Measurements from ENCODE around the gene SLC28A1.

The SLC28A1 gene

DNA sequence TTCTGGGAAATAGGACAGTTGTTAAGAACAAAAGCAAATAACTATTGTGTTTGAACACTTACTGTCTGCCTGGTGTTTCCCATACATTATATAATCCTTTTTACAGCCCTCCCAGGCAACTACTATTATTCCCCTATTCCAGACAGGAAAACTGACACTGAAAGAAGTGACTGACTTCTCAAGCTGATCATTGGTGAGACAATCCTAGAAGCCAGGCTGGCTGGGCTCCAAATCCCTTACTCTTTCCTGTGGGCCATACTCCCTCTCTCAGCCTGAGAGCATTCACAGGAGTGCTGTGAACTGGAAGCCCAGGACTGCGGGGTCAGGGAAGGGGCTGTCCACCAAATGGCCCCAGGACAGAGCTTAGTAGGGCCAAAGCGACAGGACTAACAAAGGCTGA is 58.0 kb downstream of the SLC28A1 start:
- no peak overlapping the region for H3K27ac ChIP-seq
- no peaks in the 10 kb centered on the region for H3K27me3 ChIP-seq (ENCODE audit: insufficient read depth, low read depth, severe bottlenecking)
- H3K36me3 ChIP-seq = no peaks in the 10 kb centered on the region
- no peak overlapping the region for H3K4me3 ChIP-seq (ENCODE audit: low read depth, low read length)
- TF ChIP-seq, protein P1, sequence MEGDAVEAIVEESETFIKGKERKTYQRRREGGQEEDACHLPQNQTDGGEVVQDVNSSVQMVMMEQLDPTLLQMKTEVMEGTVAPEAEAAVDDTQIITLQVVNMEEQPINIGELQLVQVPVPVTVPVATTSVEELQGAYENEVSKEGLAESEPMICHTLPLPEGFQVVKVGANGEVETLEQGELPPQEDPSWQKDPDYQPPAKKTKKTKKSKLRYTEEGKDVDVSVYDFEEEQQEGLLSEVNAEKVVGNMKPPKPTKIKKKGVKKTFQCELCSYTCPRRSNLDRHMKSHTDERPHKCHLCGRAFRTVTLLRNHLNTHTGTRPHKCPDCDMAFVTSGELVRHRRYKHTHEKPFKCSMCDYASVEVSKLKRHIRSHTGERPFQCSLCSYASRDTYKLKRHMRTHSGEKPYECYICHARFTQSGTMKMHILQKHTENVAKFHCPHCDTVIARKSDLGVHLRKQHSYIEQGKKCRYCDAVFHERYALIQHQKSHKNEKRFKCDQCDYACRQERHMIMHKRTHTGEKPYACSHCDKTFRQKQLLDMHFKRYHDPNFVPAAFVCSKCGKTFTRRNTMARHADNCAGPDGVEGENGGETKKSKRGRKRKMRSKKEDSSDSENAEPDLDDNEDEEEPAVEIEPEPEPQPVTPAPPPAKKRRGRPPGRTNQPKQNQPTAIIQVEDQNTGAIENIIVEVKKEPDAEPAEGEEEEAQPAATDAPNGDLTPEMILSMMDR (IDR thresholded peaks at IDR 0.05; ENCODE audit: low read depth, low read length) = no peak
- H3K9me3 ChIP-seq (ENCODE audit: severe bottlenecking) = no peaks in the 10 kb centered on the region
- no peak for DNase-seq

DNA sequence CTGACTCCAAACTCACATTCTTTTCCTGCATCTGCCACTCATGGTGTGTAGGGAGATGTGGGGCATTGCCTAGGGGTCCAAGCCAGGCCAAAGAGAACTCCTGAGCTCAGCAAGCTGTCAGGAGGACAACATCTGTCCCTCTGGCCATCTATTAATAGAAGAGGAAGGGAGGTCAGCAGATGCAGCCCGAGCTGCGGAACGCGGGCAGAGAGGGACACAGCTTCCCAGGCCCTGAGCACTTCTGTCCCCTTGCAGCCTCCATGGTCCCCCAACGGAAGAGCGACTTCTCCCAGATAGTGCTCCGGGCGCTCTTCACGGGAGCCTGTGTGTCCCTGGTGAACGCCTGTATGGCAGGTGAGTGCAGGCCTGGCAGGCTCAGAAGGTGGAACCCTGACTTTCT is 59.8 kb downstream of the SLC28A1 start:
- Histone ChIP-seq H3K4me3 (ENCODE audit: low read depth, low read length) (no peak overlapping the region), H3K9me3 (ENCODE audit: severe bottlenecking) (no peaks in the 10 kb centered on the region), H3K27me3 (ENCODE audit: insufficient read depth, low read depth, severe bottlenecking) (no peaks in the 10 kb centered on the region), H3K36me3 (no peaks in the 10 kb centered on the region), H3K27ac (no peak overlapping the region)
- TF ChIP-seq, protein P1 (IDR thresholded peaks at IDR 0.05; ENCODE audit: low read depth, low read length) = no peak
- DNase-seq = no peak

DNA sequence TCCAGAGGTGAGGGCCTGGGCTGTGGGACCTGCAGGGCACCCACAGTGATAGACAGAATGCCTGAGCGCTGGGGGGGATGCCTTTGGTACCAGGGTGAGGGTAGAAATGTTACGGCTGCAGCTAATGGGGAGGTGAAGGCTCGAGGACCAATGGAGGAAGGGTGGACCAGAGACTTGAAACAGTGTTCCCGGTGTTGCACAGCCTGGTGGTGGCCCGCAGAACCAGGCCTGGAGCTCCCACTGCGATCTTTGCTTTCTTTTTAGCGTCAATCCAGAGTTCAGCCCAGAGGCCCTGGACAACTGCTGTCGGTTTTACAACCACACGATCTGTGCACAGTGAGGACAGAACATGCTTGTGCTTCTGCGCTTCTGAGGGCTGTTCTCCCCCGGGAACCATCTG is 60.4 kb downstream of the SLC28A1 start:
- Histone ChIP-seq H3K9me3 (ENCODE audit: severe bottlenecking) (no peaks in the 10 kb centered on the region), H3K4me3 (ENCODE audit: low read depth, low read length) (no peak overlapping the region), H3K27me3 (ENCODE audit: insufficient read depth, low read depth, severe bottlenecking) (no peaks in the 10 kb centered on the region), H3K36me3 (no peaks in the 10 kb centered on the region), H3K27ac (no peak overlapping the region)
- TF ChIP-seq, protein P1 (IDR thresholded peaks at IDR 0.05; ENCODE audit: low read depth, low read length) = no peak
- no peak for DNase-seq

DNA sequence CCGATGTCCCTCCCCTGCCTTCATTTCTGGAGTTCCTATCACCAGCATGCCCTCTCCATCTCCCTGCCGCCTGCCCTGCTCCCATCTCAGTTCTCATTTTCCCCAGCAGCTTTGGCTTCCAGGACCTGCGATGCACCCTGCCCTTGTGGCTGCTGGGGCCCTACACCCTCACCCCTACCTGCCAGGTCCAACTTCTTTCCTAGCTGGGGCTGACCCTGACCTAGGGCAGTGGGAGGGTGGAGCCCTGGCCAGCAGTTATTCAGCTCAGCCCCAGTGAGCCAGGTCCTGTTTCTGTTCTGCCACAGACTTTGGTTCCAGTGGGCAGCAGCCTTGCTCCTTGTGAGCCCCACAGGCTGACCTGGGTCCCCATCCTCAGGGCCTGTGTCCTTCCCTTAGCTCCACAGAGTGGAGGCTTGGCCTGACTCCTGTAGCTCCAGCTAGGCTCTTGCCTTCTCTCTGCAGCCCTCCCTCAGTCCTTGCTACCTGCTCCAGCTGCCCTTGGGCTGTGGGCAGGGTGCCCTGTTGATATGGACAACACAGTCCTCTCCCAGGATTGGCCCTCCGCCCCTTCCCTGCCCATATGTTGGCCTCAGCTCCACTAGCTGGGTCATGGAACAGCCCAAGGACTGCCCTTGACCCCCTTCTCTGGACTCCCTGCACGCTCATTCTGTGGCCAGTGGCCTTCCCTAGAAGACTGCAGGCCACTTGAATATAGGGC is 62.5 kb downstream of the SLC28A1 start:
- Histone ChIP-seq H3K27ac (no peak overlapping the region), H3K9me3 (ENCODE audit: severe bottlenecking) (no peaks in the 10 kb centered on the region), H3K4me3 (ENCODE audit: low read depth, low read length) (no peak overlapping the region), H3K36me3 (no peaks in the 10 kb centered on the region), H3K27me3 (ENCODE audit: insufficient read depth, low read depth, severe bottlenecking) (no peaks in the 10 kb centered on the region)
- TF ChIP-seq, protein P1 (IDR thresholded peaks at IDR 0.05; ENCODE audit: low read depth, low read length) = no peak
- no peak for DNase-seq

DNA sequence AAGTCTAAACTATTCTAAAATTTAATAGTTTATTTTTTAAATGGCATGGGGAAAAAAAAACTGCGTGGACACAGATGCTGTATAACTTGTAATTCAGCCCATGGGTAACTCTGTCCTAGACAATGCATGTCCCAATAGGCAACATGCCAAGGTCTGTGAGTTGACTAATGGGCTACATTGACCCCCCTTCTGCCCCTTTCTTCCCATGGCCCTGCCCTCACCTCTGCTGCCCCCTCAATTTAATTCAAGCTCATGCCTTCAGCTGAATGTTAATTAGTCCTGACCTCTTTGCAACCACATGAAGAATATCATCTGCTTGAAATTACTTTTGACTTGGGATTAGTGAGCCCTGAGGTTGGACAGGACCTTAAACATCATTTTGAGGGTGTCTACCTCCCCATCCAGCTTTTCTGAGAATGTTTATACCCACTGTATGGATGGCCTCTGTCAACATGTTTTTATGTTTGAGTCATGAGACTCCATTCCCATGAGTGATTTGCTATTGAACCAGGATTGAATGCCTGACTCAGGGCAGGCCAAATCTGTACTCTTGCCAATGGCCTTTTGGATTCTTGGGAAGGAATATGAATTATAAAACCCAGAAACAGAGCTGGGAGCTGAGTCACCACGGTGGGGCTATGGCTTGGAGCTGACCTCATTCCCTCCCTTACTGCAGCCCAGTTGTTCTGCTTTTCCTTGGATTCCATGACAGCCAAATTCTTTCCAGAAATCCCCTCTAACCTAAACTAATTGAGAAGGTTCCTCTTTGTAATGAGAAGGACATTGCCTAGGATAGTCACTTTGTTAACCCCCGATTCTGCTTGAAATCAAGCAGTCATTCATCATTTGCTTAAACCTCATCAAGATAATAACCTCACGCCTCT is 63.7 kb downstream of the SLC28A1 start:
- Histone ChIP-seq H3K4me3 (ENCODE audit: low read depth, low read length) (no peak overlapping the region), H3K27me3 (ENCODE audit: insufficient read depth, low read depth, severe bottlenecking) (no peaks in the 10 kb centered on the region), H3K27ac (no peak overlapping the region), H3K36me3 (no peaks in the 10 kb centered on the region), H3K9me3 (ENCODE audit: severe bottlenecking) (no peaks in the 10 kb centered on the region)
- no peak for DNase-seq
- TF ChIP-seq, protein P1 (IDR thresholded peaks at IDR 0.05; ENCODE audit: low read depth, low read length) = no peak
